IMR-90 (cell line): ENCODE measurements around the gene GNG7. TPM values are rescaled to one million over a fixed set of nuclear protein-coding genes. Genes with fewer than 3 reads are reported as not detected.

Experiments
- ATAC-seq: fragments of 200-7000 bp; cut with Tn5 transposase; 2 replicates; pipeline ENCODE4 v1.9.1; 2020; ENCODE audit warnings: low read depth, mild to moderate bottlenecking, moderate library complexity
- BruUV-seq: library from RNA; stranded (reverse); fragments of 400-500 nt; replicated peaks from 2 replicates; lab custom pipeline; 2021; lab: Mats Ljungman, UMichigan
- CTCF ChIA-PET: fragments of 300-600 bp; formaldehyde crosslinking; extraction: SDS; loops from one replicate; lab custom pipeline; 2021; ENCODE audit warnings: antibody characterized with exemption; lab: Yijun Ruan, JAX
- POLR2A ChIA-PET: fragments of 300-600 bp; sonication (Branson Sonifier 250); formaldehyde crosslinking; loops from one replicate; lab custom pipeline; 2022; ENCODE audit warnings: antibody characterized with exemption; ENCODE audit not compliant: unreplicated experiment; lab: Charles Lee
- DNase-seq: peaks from one replicate; pipeline ENCODE4 v3.0.0; 2013
- H2AFZ ChIP-seq: replicated peaks from 2 replicates; pipeline ENCODE3; 2013; ENCODE audit warnings: low read length, mild to moderate bottlenecking; ENCODE audit not compliant: poor library complexity
- H2AK5ac ChIP-seq: 2 replicates; pipeline ENCODE4 v1.6.1; 2013; ENCODE audit warnings: low read depth, low read length, inconsistent platforms
- H2AK9ac ChIP-seq: replicated peaks from 2 replicates; pipeline ENCODE3; 2013; ENCODE audit warnings: mild to moderate bottlenecking, low read depth, low read length, moderate library complexity; ENCODE audit not compliant: poor library complexity
- H2BK120ac ChIP-seq: 2 replicates; pipeline ENCODE4 v1.6.1; 2013; ENCODE audit warnings: low read depth, low read length, inconsistent platforms
- H2BK15ac ChIP-seq: 3 replicates; pipeline ENCODE4 v1.6.1; 2013; ENCODE audit warnings: low read depth, low read length, inconsistent platforms
- H2BK20ac ChIP-seq: 2 replicates; pipeline ENCODE4 v1.6.1; 2013; ENCODE audit warnings: low read depth, mild to moderate bottlenecking, inconsistent platforms, low read length, moderate library complexity
- H2BK5ac ChIP-seq: 2 replicates; pipeline ENCODE4 v1.6.1; 2013; ENCODE audit warnings: mild to moderate bottlenecking, low read depth, low read length, inconsistent platforms; ENCODE audit not compliant: poor library complexity, severe bottlenecking
- H3K14ac ChIP-seq: replicated peaks from 2 replicates; pipeline ENCODE4 v1.6.1; 2013; ENCODE audit warnings: low read depth, low read length, inconsistent platforms
- H3K18ac ChIP-seq: 2 replicates; pipeline ENCODE4 v1.6.1; 2013; ENCODE audit warnings: low read depth, low read length, control low read depth
- H3K23ac ChIP-seq: 2 replicates; pipeline ENCODE4 v1.6.1; 2013; ENCODE audit warnings: low read depth, low read length, inconsistent platforms
- H3K27ac ChIP-seq: 2 replicates; pipeline ENCODE4 v1.5.1; 2013; ENCODE audit warnings: mild to moderate bottlenecking, control low read depth, low read length; ENCODE audit not compliant: insufficient read depth
- H3K27me3 ChIP-seq: 2 replicates; pipeline ENCODE4 v1.6.1; 2013; ENCODE audit warnings: low read length; ENCODE audit not compliant: control insufficient read depth, insufficient read depth
- H3K36me3 ChIP-seq: 2 replicates; pipeline ENCODE4 v1.6.1; 2013; ENCODE audit warnings: low read length, mixed read lengths; ENCODE audit not compliant: control insufficient read depth, insufficient read depth
- H3K4ac ChIP-seq: 2 replicates; pipeline ENCODE4 v1.6.1; 2013; ENCODE audit warnings: low read depth, low read length, inconsistent platforms
- H3K4me1 ChIP-seq: 2 replicates; pipeline ENCODE4 v1.6.1; 2013; ENCODE audit warnings: low read length, mixed read lengths; ENCODE audit not compliant: control insufficient read depth, insufficient read depth
- H3K4me2 ChIP-seq: 2 replicates; pipeline ENCODE4 v1.6.1; 2013; ENCODE audit warnings: low read depth, mild to moderate bottlenecking, control low read depth, low read length, moderate library complexity
- H3K4me3 ChIP-seq: 2 replicates; pipeline ENCODE4 v1.5.1; 2013; ENCODE audit warnings: low read depth, mild to moderate bottlenecking, control low read depth, low read length, moderate library complexity; ENCODE audit not compliant: insufficient read depth
- H3K56ac ChIP-seq: 2 replicates; pipeline ENCODE4 v1.6.1; 2013; ENCODE audit warnings: low read length, inconsistent platforms; ENCODE audit not compliant: insufficient read depth; ENCODE audit errors: extremely low read depth
- H3K79me1 ChIP-seq, 2 experiments: 2 replicates each; pipeline ENCODE4 v1.6.1; 2013; ENCODE audit warnings: low read length in 2 of 2, inconsistent platforms in 1 of 2, low read depth in 1 of 2
- H3K9ac ChIP-seq: 2 replicates; pipeline ENCODE4 v1.6.1; 2013; ENCODE audit warnings: low read depth, low read length, control low read depth
- H3K9me1 ChIP-seq: 2 replicates; pipeline ENCODE4 v1.6.1; 2013; ENCODE audit warnings: low read length, inconsistent platforms; ENCODE audit not compliant: insufficient read depth
- H3K9me3 ChIP-seq: 2 replicates; pipeline ENCODE4 v1.6.1; 2013; ENCODE audit warnings: low read length; ENCODE audit not compliant: control insufficient read depth, insufficient read depth
- H4K20me1 ChIP-seq: 2 replicates; pipeline ENCODE4 v1.6.1; 2013; ENCODE audit warnings: low read length, inconsistent platforms; ENCODE audit not compliant: insufficient read depth
- H4K5ac ChIP-seq: 2 replicates; pipeline ENCODE4 v1.6.1; 2013; ENCODE audit warnings: mild to moderate bottlenecking, low read depth, low read length, control low read depth
- H4K8ac ChIP-seq, 2 experiments: 2 replicates each; pipeline ENCODE4 v1.6.1; 2013; ENCODE audit warnings: low read depth in 2 of 2, low read length in 2 of 2, control low read depth in 1 of 2, inconsistent platforms in 1 of 2
- H4K91ac ChIP-seq: 2 replicates; pipeline ENCODE4 v1.6.1; 2013; ENCODE audit warnings: low read depth, low read length, inconsistent platforms; ENCODE audit not compliant: insufficient read depth
- BHLHE40 ChIP-seq: fragments of 150-350 bp; IDR thresholded peaks from 2 replicates; pipeline ENCODE4 v1.6.1; 2016; ENCODE audit warnings: mild to moderate bottlenecking, low read depth, low read length
- CEBPB ChIP-seq: IDR thresholded peaks from 2 replicates; pipeline ENCODE4 v1.6.1; 2012; ENCODE audit warnings: low read depth, low read length, improper control_type of control experiment
- CHD1 ChIP-seq: IDR thresholded peaks from 2 replicates; pipeline ENCODE4 v1.6.1; 2012; ENCODE audit warnings: low read depth, low read length, improper control_type of control experiment
- FOS ChIP-seq: fragments of 150-350 bp; IDR thresholded peaks from 2 replicates; pipeline ENCODE4 v1.6.1; 2016; ENCODE audit warnings: low read depth, low read length
- MAFK ChIP-seq: IDR thresholded peaks from 2 replicates; pipeline ENCODE4 v1.6.1; 2012; ENCODE audit warnings: low read depth, low read length, improper control_type of control experiment
- MAZ ChIP-seq: IDR thresholded peaks from 2 replicates; pipeline ENCODE4 v1.6.1; 2012; ENCODE audit warnings: low read depth, mild to moderate bottlenecking, low read length, improper control_type of control experiment, moderate library complexity, borderline replicate concordance
- MXI1 ChIP-seq: IDR thresholded peaks from 2 replicates; pipeline ENCODE4 v1.6.1; 2012; ENCODE audit warnings: low read depth, mild to moderate bottlenecking, low read length, moderate library complexity, borderline replicate concordance
- NFE2L2 ChIP-seq: fragments of 150-350 bp; IDR thresholded peaks from 2 replicates; pipeline ENCODE4 v1.6.1; 2016; ENCODE audit warnings: low read depth, mild to moderate bottlenecking, low read length
- POLR2A ChIP-seq: IDR thresholded peaks from 2 replicates; pipeline ENCODE4 v1.6.1; 2012; ENCODE audit warnings: mild to moderate bottlenecking, low read depth, low read length
- RAD21 ChIP-seq: IDR thresholded peaks from 2 replicates; pipeline ENCODE4 v1.6.1; 2012; ENCODE audit warnings: low read length, improper control_type of control experiment
- RCOR1 ChIP-seq: IDR thresholded peaks from 2 replicates; pipeline ENCODE4 v1.6.1; 2012; ENCODE audit warnings: mild to moderate bottlenecking, low read length, improper control_type of control experiment; ENCODE audit not compliant: insufficient replicate concordance
- RFX5 ChIP-seq: IDR thresholded peaks from 2 replicates; pipeline ENCODE4 v1.8.0; 2012; ENCODE audit warnings: low read depth, mild to moderate bottlenecking, low read length, moderate library complexity
- WGBS, 2 experiments: methylation state at CpG; one replicate each; pipeline versions ENCODE4 v1.1.5 to v1.1.7; 2013; ENCODE audit warnings: missing lambda C conversion rate in 2 of 2; ENCODE audit not compliant: insufficient read length in 1 of 2; ENCODE audit errors: extremely low coverage in 2 of 2; 5-methylcytosine and 5-hydroxymethylcytosine counted together
- dilution Hi-C: fragments of 300-500 bp; cut with HindIII; formaldehyde crosslinking; loops from one replicate; pipeline ENCODE4 v1.14.3; 2018; ENCODE audit warnings: low sequenced_read_pairs; ENCODE audit not compliant: unreplicated experiment
- in situ Hi-C: fragments of 300-500 bp; cut with MboI; formaldehyde crosslinking; loops from 3 replicates; pipeline ENCODE4 v1.14.3; 2019; ENCODE audit warnings: low sequenced_read_pairs, inconsistent platforms, mixed read lengths
- intact Hi-C: fragments of 100-400 bp; cut with micrococcal nuclease; formaldehyde crosslinking; loops from 2 replicates; pipeline ENCODE4 v1.10.0; 2022
- polyA plus RNA-seq, 3 experiments: library from polyadenylated mRNA; depleted of rRNA; stranded (reverse); fragments of >200 nt; gene quantifications; 2 replicates each; pipeline ENCODE4 v1.2.3, GENCODE V29; 2012; ENCODE audit warnings: low replicate concordance in 1 of 3
- total RNA-seq: library from RNA; depleted of rRNA; stranded (reverse); fragments of >200 nt; gene quantifications from 2 replicates; pipeline ENCODE4 v1.2.3, GENCODE V29; 2012
- TF ChIP-seq, protein P1 (sequence below): fragments of 150-350 bp; IDR thresholded peaks from 2 replicates; pipeline ENCODE4 v1.6.1; 2017; ENCODE audit warnings: mild to moderate bottlenecking, antibody characterized with exemption, low read length, low read depth
- TF ChIP-seq, protein P2 (sequence below): conservative IDR thresholded peaks from 2 replicates; pipeline ENCODE4 v1.5.1; 2012; ENCODE audit warnings: mild to moderate bottlenecking, low read depth, low read length, improper control_type of control experiment

Gene GNG7
- total and polyA plus RNA-seq, 2 of the 4 experiments (the other 2 are of a cell fraction) = under 0.01 to 0.21 TPM

DNA sequence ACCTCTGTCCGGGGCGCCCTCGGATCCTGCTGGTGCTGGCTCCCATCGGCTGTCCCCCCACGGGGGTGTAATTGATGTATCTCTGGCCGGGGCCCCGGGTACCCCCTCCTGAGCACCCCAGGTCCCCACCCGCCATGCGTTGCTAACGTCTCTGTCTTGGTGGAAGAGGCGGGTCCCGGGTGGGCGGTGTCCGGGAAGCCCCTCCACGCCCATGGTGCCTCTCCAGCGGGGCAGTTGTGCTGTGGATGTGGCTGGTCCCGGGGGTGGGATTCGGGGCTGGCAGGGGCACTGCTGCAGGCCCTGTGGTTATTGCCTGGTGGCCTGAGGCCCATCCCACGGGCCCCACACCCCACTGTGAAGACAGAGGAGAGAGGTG lies 13.8 kb upstream of the GNG7 start:
- in situ Hi-C loops = no loop called here
- TF ChIP-seq MAFK (no peak), CEBPB (no peak), RCOR1 (no peak), POLR2A (no peak), RAD21 (no peak), CHD1 (no peak), MAZ (no peak), RFX5 (no peak), FOS (no peak), NFE2L2 (no peak), MXI1 (no peak), BHLHE40 (no peak)
- TF ChIP-seq, protein P1, sequence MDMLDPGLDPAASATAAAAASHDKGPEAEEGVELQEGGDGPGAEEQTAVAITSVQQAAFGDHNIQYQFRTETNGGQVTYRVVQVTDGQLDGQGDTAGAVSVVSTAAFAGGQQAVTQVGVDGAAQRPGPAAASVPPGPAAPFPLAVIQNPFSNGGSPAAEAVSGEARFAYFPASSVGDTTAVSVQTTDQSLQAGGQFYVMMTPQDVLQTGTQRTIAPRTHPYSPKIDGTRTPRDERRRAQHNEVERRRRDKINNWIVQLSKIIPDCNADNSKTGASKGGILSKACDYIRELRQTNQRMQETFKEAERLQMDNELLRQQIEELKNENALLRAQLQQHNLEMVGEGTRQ = no peak
- TF ChIP-seq, protein P2, sequence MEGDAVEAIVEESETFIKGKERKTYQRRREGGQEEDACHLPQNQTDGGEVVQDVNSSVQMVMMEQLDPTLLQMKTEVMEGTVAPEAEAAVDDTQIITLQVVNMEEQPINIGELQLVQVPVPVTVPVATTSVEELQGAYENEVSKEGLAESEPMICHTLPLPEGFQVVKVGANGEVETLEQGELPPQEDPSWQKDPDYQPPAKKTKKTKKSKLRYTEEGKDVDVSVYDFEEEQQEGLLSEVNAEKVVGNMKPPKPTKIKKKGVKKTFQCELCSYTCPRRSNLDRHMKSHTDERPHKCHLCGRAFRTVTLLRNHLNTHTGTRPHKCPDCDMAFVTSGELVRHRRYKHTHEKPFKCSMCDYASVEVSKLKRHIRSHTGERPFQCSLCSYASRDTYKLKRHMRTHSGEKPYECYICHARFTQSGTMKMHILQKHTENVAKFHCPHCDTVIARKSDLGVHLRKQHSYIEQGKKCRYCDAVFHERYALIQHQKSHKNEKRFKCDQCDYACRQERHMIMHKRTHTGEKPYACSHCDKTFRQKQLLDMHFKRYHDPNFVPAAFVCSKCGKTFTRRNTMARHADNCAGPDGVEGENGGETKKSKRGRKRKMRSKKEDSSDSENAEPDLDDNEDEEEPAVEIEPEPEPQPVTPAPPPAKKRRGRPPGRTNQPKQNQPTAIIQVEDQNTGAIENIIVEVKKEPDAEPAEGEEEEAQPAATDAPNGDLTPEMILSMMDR = no peak

More for the DNA sequence above, 13.8 kb upstream of the GNG7 start:
- Histone ChIP-seq H4K8ac (no peak overlapping the region), H3K4me3 (no peak overlapping the region), H2AFZ (no peak overlapping the region), H3K14ac (no peak overlapping the region), H3K9me3 (peaks cover 9% of the 10 kb centered on the region), H2AK9ac (no peak overlapping the region), H3K4me2 (no peak overlapping the region), H3K27ac (no peak overlapping the region), H3K4me1 (peaks cover 6% of the 10 kb centered on the region), H2BK5ac (no peak overlapping the region), H4K91ac (no peak overlapping the region), H3K4ac (no peak overlapping the region), H2BK20ac (no peak overlapping the region), H4K5ac (no peak overlapping the region), H3K9me1 (peaks cover 9% of the 10 kb centered on the region; the same call in 1 of the 2 replicates), H3K23ac (no peak overlapping the region), H2BK120ac (no peak overlapping the region), H3K27me3 (no peaks in the 10 kb centered on the region; the same call in 1 of the 2 replicates), H4K20me1 (no peaks in the 10 kb centered on the region; the same call in none of the 2 replicates), H2BK15ac (no peak overlapping the region), H3K36me3 (peaks cover 4% of the 10 kb centered on the region; the same call in 1 of the 2 replicates), H3K18ac (no peak overlapping the region), H3K9ac (no peak overlapping the region), H3K79me1 (peaks cover 0 to 4% of the 10 kb centered on the region in 2 experiments; a peak in 2 of 4 replicates), H2AK5ac (no peak overlapping the region), H3K56ac (no peak overlapping the region)
- CTCF ChIA-PET = no interaction called here
- ATAC-seq (no peak), DNase-seq (no peak)
- BruUV-seq = no TSS peak
- dilution Hi-C loops = no loop called here
- intact Hi-C loops = no loop called here
- POLR2A ChIA-PET = no interaction called here
- 89% methylated on average over 11 of the region's 19 CpGs; no CpG with 5 or more reads in 1 of the 2 experiments for WGBS, 2 experiments
